A549 (cell line): ENCODE measurements around the gene IL20RB.

ENCODE experiments used
- CTCF ChIP-seq: fragments of >200 bp; sonication (Bioruptor Twin); formaldehyde crosslinking; IDR thresholded peaks from 3 replicates; pipeline ENCODE4 v1.5.1; 2016
- E2F6 ChIP-seq: IDR thresholded peaks from 2 replicates; pipeline ENCODE4 v1.6.1; 2012; ENCODE audit warnings: low read depth, borderline replicate concordance
- ELK1 ChIP-seq: fragments of 150-350 bp; IDR thresholded peaks from 2 replicates; pipeline ENCODE4 v1.6.1; 2014; ENCODE audit warnings: low read depth, mild to moderate bottlenecking, low read length
- FOSB ChIP-seq: fragments of 250-450 bp; sonication (Bioruptor Pico); IDR thresholded peaks from 2 replicates; pipeline ENCODE4 v1.5.0; 2020; ENCODE audit warnings: mild to moderate bottlenecking, moderate library complexity
- NPAS2 ChIP-seq: fragments of 250-450 bp; sonication (Bioruptor Pico); IDR thresholded peaks from 2 replicates; pipeline ENCODE4 v1.8.0; 2022; ENCODE audit warnings: mild to moderate bottlenecking, moderate library complexity, borderline replicate concordance
- PBX3 ChIP-seq: IDR thresholded peaks from 2 replicates; pipeline ENCODE4 v1.6.1; 2012
- POLR2A ChIP-seq: IDR thresholded peaks from 2 replicates; pipeline ENCODE4 v1.6.1; 2012; ENCODE audit warnings: mild to moderate bottlenecking, low read length
- POLR2AphosphoS2 ChIP-seq: conservative IDR thresholded peaks from 2 replicates; pipeline ENCODE4 v1.6.1; 2012; ENCODE audit warnings: low read length, improper control_type of control experiment, inconsistent platforms
- REST ChIP-seq: fragments of 200-600 bp; sonication (generic); IDR thresholded peaks from 2 replicates; pipeline ENCODE4 v1.6.1; 2016; ENCODE audit warnings: antibody characterized with exemption, mild to moderate bottlenecking, moderate library complexity
- SMC3 ChIP-seq: fragments of >200 bp; sonication (Bioruptor Twin); formaldehyde crosslinking; IDR thresholded peaks from 3 replicates; pipeline ENCODE4 v1.6.1; 2018; ENCODE audit warnings: inconsistent platforms
- ZSCAN20 ChIP-seq: fragments of 250-450 bp; sonication (Bioruptor Pico); IDR thresholded peaks from 2 replicates; pipeline ENCODE4 v1.8.0; 2022; ENCODE audit warnings: mild to moderate bottlenecking, moderate library complexity

GRCh38 chr3:136959599-136959998 lies 1.8 kb downstream of the IL20RB start:
- TF ChIP-seq ELK1 (no peak), CTCF (no peak), POLR2A (no peak), POLR2AphosphoS2 (no peak), REST (no peak), SMC3 (no peak), PBX3 (no peak), FOSB (CRISPR knock-in tag) (no peak), ZSCAN20 (CRISPR knock-in tag) (no peak), E2F6 (no peak), NPAS2 (CRISPR knock-in tag) (no peak)
